GM18526 (cell line): ENCODE results near the gene KDELR3.

Source experiments
- POLR2A ChIP-seq: IDR thresholded peaks from 3 replicates; pipeline ENCODE4 v1.6.1; 2011; ENCODE audit not compliant: insufficient read length; ENCODE audit errors: extremely low read depth

The KDELR3 gene

DNA sequence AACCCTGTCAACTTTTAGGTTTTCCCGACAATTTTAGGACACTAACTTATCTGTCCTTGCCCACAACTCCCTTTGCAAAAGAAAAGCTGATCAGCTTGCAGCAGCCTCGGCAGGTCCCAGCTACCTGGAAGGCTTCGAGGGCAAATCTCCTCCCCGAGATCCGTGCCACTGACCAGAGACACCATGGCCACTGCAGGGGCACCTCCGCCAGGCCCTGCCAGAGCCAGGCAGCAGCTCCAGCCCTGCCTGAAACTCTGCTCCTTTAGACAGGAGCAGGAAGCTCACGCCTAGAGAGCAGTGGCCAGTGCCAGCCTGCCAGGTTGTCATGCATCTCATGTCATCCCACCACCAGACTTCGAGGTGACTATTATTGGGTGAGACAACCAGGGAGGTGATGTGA is 34.0 kb upstream of the KDELR3 start:
- TF ChIP-seq POLR2A: no peak

DNA sequence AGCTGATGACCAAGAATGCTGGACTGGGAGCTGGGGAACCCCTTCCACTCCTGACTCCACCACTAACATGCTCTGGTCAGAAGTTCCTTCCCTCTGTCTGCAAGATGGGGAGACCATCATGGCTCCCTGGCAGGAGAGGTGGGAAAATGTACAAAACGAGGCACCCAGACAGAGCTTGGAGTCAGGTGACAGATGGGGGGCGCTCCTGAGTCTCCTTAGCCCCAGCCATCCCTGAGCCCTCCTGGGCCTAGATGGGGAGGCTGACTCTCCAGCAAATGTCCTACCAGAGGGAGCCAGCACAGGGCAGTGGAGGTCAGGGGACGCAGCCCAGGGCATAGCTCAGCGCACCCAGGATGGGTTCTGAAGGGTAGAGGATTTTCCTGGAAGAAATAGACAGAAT is 32.9 kb upstream of the KDELR3 start:
- no peak for TF ChIP-seq POLR2A

GRCh38 chr22:38435965-38436364 is 31.9 kb upstream of the KDELR3 start:
- TF ChIP-seq POLR2A: no peak

DNA sequence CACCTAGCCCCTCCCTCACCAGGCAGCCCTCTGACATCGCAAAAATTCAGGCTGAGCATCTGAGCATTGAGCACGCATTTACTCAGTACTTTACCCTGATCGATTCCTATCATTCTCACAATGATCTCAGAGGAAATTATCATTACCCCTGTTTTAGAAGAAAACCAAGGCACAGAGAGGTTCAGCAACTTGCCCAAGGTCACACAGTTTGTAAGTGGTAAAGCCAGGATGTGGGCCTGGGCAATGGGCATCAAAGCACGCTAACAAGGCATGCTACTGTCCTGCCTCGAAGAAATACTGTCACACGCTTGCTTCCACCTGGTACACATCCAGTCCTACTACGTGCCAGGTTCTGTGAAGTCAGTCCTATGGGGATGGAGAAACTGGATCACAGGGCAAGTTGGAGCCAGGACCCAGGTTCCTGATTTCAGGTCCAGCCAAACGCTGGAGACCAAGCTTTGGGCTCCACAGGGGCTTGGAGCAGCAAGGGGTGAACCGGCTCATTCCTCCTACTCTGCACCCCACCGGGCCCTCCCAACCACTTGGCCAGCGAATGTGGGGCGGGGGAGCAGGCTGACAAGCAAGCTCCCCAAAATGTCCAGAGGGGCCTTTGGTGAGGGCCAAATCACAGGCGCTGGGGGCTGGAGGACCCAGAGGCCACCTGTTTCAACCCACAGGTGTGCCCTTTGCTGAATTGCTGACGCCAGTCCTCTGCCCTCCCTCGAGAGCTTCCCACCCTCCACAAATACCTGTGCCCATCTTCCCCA is 31.1 kb upstream of the KDELR3 start:
- no peak for TF ChIP-seq POLR2A

DNA sequence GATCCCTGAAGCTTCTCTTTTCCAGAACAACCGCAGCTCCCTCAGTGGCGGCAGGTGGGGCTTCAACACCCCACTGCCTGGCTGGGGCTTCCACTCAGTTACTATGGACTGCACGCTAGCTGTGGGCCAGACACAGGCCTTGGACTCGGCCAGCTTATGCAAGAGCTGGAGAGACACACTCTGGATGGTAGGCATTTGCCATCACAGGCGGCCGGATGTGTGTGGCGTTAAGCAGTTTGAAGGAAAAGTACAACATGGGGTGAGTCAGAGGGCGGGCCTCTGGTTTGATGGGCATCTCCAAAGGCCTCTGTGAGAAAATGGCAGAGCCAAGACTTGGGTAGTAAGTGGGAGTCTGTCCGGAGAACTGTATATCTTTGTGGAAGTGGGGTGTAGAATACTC is 30.5 kb upstream of the KDELR3 start:
- TF ChIP-seq POLR2A: no peak

- TF ChIP-seq POLR2A: no peak
These were observed 27.0 kb upstream of the KDELR3 start for GRCh38 chr22:38440747-38441350.

GRCh38 chr22:38441620-38442287 is 26.1 kb upstream of the KDELR3 start:
- no peak for TF ChIP-seq POLR2A

DNA sequence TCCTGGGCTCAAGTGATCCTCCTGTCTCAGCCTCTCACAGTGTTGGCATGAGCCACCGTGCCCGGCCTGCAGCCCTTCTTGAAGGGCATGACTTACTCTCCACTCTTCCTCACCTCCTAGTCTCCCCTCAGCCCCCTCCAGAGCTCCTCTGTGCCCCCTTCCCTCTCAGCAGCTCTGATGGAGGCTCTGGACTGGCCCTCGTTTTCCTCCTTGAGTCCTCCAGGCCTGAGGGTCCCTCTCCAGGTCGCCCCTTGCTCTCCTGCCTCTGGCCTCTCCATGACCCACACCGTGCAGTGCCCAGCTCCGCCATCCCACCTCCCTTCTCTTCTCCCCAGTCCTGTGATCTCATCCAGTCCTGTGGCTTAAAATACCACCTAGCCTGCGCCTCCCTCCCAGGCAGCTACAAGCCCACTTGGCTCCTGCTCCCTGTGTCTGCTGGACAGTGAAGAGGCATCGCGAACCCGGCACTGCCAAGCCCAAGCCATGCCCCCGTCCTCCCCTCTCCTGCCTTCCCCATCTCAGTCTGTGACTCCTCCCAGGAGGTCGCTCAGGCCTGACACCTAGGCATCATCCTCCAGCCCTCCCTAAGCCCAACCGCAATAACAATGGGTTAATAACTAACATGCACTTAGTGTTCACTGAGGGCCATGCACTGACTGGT is 24.8 kb upstream of the KDELR3 start:
- no peak for TF ChIP-seq POLR2A

- TF ChIP-seq POLR2A: no peak
These were observed 24.0 kb upstream of the KDELR3 start for GRCh38 chr22:38443628-38444521.

GRCh38 chr22:38444783-38445182 is 23.1 kb upstream of the KDELR3 start:
- no peak for TF ChIP-seq POLR2A

GRCh38 chr22:38446018-38446601 is 21.8 kb upstream of the KDELR3 start:
- no peak for TF ChIP-seq POLR2A

DNA sequence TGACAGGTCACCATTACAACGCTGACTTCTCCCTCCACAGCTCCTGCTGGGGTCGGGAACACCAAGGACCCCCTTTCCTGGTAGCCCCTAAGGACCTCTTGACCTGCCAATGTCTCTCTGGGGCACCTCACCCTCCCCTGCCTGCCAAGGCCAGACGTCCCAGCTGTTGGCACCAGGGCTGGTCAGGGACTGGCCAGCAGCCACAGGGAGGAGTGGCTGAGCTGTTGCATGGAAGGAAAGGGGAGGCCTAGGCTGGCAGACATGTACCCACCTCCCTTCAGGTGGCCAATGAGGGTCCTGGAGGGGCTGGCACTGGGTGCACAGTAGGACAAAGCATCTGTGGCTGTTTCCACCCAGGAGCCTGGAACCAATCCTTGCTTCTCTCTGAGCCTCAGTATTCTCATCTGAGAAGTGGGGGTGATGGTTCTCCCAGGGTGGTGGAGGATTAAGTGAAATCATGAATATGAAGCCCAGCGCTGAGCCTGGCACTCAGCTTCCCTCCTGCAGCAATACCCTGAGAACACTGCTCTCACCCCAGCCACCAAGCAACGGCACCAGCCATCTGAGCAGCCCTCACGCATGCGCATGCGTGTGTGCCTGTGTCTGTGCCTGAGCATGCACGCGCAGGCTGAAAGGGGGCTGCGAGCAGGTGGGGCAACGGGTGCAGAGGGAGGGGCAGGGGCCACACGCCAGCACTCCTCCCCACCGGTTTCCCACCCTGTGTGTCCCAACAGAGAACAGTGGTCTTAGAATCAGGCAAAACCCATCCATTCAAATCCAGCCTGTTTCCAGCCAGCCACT is 18.8 kb upstream of the KDELR3 start:
- TF ChIP-seq POLR2A: no peak

GRCh38 chr22:38449776-38450175 is 18.1 kb upstream of the KDELR3 start:
- no peak for TF ChIP-seq POLR2A
